HUES6 (cell line): ENCODE data around the gene COL15A1.

Experiments used
- H3K27ac ChIP-seq: 2 replicates; pipeline ENCODE4 v1.7.0; 2013; ENCODE audit warnings: low read depth, mild to moderate bottlenecking, low read length, inconsistent platforms
- H3K27me3 ChIP-seq: 2 replicates; pipeline ENCODE4 v1.6.1; 2013; ENCODE audit warnings: low read length; ENCODE audit not compliant: control insufficient read depth, insufficient read depth
- H3K36me3 ChIP-seq: 2 replicates; pipeline ENCODE4 v1.6.1; 2013; ENCODE audit warnings: low read length; ENCODE audit not compliant: control insufficient read depth, insufficient read depth
- H3K4me1 ChIP-seq: 2 replicates; pipeline ENCODE4 v1.6.1; 2013; ENCODE audit warnings: low read length; ENCODE audit not compliant: control insufficient read depth, insufficient read depth
- H3K4me3 ChIP-seq: 2 replicates; pipeline ENCODE4 v1.5.1; 2013; ENCODE audit warnings: low read depth, low read length
- H3K9ac ChIP-seq: one replicate; pipeline ENCODE4 v1.6.1; 2013; ENCODE audit warnings: mild to moderate bottlenecking, low read length
- H3K9me3 ChIP-seq: 2 replicates; pipeline ENCODE4 v1.6.1; 2013; ENCODE audit warnings: low read depth, low read length; ENCODE audit not compliant: control insufficient read depth, insufficient read depth

Gene COL15A1

DNA sequence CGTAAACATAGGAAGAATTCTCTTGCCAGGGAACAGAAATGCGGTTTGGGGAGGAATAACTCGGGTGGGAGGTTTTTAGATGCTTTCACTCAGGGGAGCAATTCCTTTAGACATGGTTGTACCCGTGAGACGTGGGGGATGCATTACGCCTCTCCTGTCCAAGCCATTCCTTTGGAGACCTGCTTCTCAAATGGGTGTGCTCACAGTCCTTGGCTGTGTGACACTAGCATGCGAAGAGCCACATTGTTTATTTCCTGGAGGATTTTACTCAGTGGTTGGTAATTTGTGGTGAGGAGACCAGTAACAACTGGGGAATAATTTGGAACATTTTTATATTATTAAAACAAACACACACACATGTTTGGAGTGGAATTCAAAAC, 18.5 kb downstream of the COL15A1 start:
- Histone ChIP-seq H3K4me3 (no peak overlapping the region), H3K36me3 (no peaks in the 10 kb centered on the region), H3K27me3 (no peaks in the 10 kb centered on the region), H3K9ac (no peak overlapping the region), H3K4me1 (peaks cover 16% of the 10 kb centered on the region), H3K27ac (no peak overlapping the region), H3K9me3 (peaks cover 7% of the 10 kb centered on the region; the same call in 1 of the 2 replicates)

DNA sequence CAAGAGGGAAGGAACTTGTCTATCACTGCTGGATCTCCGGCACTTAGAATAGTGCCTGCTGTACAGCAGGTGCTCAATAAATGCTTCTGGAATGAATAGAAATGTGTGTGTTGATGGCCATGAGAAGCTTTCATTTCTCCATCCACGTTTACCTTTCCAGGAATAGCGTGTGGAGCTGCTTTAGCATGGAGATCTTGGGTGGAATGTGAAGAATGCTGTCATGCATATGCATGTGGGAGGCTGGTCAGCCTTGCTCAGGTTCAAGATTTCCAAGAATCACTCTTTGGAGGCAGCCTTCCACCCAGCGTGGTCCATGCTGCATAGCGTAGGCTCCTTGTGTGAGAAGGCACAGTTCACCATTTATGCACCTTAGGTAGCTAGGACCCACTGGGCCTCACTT, 19.2 kb downstream of the COL15A1 start:
- peaks cover 2% of the 10 kb centered on the region; the same call in 1 of the 2 replicates for H3K9me3 ChIP-seq
- no peak overlapping the region for H3K27ac ChIP-seq
- H3K9ac ChIP-seq = no peak overlapping the region

DNA sequence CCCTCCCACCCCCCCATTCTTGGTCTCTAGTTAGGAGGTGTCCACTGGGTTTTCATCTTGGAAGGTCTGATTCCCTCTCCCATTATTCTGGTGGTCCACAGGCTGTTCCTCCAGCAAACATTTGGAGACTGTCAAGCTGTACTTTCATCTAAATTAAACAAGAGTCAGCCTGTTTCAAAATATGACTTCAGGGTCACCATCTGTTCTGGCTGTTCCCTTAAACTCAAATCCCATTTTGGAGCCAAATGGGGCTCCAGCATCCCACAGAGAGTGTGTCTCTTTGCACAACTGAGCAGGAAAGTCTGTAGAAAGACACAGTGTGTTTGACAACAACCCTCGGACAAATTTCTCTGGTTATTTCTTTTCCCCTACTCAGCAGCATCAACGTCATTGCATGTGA, 20.5 kb downstream of the COL15A1 start:
- no peaks in the 10 kb centered on the region for H3K27me3 ChIP-seq
- peaks cover 20% of the 10 kb centered on the region for H3K4me1 ChIP-seq
- H3K9me3 ChIP-seq = no peaks in the 10 kb centered on the region
- no peaks in the 10 kb centered on the region for H3K36me3 ChIP-seq
- no peak overlapping the region for H3K4me3 ChIP-seq
- H3K27ac ChIP-seq = no peak overlapping the region
- H3K9ac ChIP-seq = no peak overlapping the region

More for the DNA sequence above, 19.2 kb downstream of the COL15A1 start:
- Histone ChIP-seq H3K4me1 (peaks cover 16% of the 10 kb centered on the region), H3K4me3 (no peak overlapping the region), H3K36me3 (no peaks in the 10 kb centered on the region), H3K27me3 (no peaks in the 10 kb centered on the region)

DNA sequence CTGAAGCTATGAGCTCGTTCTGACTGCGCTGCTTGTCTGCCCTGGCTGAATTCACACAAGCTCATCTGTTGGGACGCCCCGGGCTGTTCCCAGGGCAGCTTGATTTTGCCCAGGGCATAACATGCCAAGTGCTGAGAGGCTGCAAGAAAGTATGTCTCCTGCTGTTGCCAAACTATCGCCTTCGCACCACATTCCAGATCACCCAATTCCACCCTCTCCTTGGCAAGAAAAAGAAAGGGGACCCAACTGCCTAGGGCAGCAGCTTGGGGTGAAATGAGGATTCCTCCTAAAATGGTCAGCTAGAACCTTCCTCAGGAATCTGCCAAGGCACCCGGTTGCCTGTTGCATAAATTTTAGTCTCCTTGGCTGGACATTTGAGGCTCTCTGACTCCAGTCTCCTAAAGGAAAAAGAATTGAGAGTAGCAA, 21.2 kb downstream of the COL15A1 start:
- Histone ChIP-seq H3K4me1 (peaks cover 20% of the 10 kb centered on the region), H3K9me3 (no peaks in the 10 kb centered on the region), H3K36me3 (no peaks in the 10 kb centered on the region), H3K27me3 (no peaks in the 10 kb centered on the region), H3K9ac (no peak overlapping the region), H3K4me3 (no peak overlapping the region), H3K27ac (no peak overlapping the region)

DNA sequence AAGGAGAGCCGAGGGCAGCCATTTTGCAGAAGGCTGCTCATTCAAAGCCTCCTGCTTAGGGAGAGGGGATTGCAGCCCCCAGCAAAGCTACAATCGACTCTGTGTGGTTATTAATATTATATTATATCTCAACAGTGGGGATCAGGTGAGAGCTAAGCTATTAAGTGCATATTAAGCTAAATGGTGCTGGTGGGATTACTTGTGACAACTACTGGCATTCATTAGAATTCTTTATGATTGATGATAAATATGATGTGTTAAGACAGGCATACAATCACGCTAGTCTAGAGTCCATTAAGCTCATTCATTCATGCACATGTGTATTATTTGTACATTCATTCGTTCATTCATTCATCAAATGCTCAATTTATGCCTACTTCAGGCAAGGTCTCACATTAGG, 23.0 kb downstream of the COL15A1 start:
- no peak overlapping the region for H3K27ac ChIP-seq

DNA sequence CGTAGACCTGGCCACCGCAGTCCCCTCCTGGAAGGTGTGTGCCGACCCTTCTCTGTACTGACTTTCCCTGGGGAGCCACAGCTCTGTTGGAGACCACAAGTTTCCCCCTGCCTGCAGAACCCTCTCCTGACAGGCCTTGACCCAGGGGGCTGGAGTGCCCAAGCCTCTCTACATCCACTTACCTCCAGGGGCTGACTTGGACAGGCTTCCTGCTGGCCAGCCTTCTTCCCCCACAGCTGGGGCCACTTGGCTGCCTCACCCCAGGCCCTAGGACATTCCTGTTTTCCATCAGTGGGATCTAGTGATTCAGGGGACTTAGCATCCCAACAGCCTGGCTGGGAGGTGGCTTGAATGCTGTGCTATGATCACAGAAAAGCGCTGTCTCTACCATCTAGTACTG, 23.6 kb downstream of the COL15A1 start:
- H3K27me3 ChIP-seq = no peaks in the 10 kb centered on the region
- no peak overlapping the region for H3K9ac ChIP-seq
- no peaks in the 10 kb centered on the region for H3K36me3 ChIP-seq
- H3K27ac ChIP-seq = no peak overlapping the region
- H3K9me3 ChIP-seq = no peaks in the 10 kb centered on the region
- H3K4me1 ChIP-seq = peaks cover 30% of the 10 kb centered on the region
- no peak overlapping the region for H3K4me3 ChIP-seq

More for the DNA sequence above, 23.0 kb downstream of the COL15A1 start:
- H3K27me3 ChIP-seq = no peaks in the 10 kb centered on the region
- peaks cover 32% of the 10 kb centered on the region for H3K4me1 ChIP-seq
- no peaks in the 10 kb centered on the region for H3K36me3 ChIP-seq
- no peak overlapping the region for H3K9ac ChIP-seq
- H3K4me3 ChIP-seq = no peak overlapping the region
- no peaks in the 10 kb centered on the region for H3K9me3 ChIP-seq

DNA sequence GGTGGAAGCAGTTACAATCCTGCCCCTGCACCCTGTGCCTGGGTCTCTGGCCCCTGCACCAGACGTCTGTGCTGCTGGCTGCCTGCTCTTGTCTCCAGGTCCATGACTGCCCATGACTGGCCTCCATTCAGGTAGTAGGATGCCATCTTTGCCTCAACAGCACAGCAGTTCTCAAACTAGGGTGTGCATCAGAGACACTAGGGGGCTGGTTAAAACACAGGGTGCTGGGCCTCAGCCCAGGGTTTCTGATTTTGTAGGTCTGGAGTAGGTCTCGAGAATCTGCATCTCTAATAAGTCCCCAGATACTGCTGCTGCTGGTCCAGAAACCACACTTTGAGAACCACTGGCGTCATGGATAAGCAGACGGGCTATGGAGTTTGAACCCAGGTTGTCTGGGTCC, 24.0 kb downstream of the COL15A1 start:
- Histone ChIP-seq H3K4me1 (peaks cover 26% of the 10 kb centered on the region), H3K4me3 (no peak overlapping the region), H3K27me3 (0 out of 2 replicates have a peak, but pooled peaks cover 2% of the 10 kb centered on the region), H3K9me3 (no peaks in the 10 kb centered on the region), H3K36me3 (no peaks in the 10 kb centered on the region), H3K9ac (no peak overlapping the region), H3K27ac (no peak overlapping the region)

DNA sequence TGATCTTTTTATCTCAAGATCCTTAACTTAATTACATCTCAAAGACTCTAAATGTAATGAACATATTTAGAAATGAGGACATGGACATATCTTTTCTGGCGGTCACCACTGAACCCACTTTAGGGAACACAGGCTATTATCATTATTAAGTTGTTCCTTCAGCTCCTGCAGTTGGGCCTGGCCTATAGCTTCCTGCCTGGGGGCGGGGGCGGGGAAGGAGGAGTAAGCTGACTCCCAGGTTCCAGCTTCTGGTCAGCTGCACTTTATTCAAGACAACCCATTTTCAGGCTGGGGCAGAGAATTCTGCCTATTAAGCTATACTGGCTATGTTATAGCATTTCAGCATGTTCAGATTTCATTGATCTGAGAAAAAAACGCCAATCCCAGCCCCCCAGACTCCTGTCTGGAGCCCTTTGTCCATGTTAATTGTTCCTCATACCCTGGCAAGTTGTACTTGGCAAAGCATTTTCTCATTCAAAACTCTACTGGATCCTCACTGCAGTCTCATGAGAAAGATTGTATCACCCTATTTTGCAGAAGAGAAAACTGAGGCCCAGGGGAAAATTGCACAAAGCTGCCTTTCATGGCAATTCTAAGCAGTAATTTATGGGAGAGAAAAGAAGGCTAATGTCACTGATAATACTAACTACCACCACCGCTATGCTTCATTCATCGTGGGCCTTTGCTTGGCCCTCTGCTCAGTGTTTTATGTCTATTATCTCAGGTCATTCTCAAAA, 25.1 kb downstream of the COL15A1 start:
- no peak overlapping the region for H3K9ac ChIP-seq
- no peak overlapping the region for H3K4me3 ChIP-seq
- no peaks in the 10 kb centered on the region for H3K9me3 ChIP-seq
- H3K36me3 ChIP-seq = no peaks in the 10 kb centered on the region
- H3K4me1 ChIP-seq = peaks cover 21% of the 10 kb centered on the region
- H3K27ac ChIP-seq = no peak overlapping the region
- peaks cover 10% of the 10 kb centered on the region for H3K27me3 ChIP-seq

DNA sequence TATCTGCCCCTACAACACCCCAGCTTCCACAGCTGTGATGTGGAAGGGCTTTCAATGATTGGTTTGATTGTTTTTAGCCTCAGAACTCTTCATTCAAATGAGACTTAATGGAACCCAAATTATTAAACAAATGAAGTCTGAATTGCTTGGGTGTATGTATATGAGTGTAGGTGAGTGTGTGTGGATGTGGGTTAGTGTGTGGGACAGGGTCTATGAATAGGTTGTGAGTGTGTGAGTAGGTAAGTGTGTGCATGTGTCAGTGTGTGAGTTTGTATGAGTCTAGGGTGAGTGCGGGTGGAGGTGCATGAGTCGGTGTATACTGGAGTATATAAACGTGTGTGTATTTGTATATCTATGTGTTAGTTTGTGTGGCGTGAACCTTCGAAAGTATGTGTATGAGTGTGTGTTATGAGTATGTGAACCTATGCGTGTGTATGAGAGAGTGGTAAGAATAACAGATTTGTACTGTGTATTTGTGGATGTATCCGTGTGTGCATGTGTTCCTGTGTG, 26.9 kb downstream of the COL15A1 start:
- Histone ChIP-seq H3K4me1 (peaks cover 23% of the 10 kb centered on the region), H3K9ac (no peak overlapping the region), H3K9me3 (no peaks in the 10 kb centered on the region), H3K36me3 (no peaks in the 10 kb centered on the region), H3K27me3 (peaks cover 26% of the 10 kb centered on the region), H3K4me3 (no peak overlapping the region), H3K27ac (no peak overlapping the region)

DNA sequence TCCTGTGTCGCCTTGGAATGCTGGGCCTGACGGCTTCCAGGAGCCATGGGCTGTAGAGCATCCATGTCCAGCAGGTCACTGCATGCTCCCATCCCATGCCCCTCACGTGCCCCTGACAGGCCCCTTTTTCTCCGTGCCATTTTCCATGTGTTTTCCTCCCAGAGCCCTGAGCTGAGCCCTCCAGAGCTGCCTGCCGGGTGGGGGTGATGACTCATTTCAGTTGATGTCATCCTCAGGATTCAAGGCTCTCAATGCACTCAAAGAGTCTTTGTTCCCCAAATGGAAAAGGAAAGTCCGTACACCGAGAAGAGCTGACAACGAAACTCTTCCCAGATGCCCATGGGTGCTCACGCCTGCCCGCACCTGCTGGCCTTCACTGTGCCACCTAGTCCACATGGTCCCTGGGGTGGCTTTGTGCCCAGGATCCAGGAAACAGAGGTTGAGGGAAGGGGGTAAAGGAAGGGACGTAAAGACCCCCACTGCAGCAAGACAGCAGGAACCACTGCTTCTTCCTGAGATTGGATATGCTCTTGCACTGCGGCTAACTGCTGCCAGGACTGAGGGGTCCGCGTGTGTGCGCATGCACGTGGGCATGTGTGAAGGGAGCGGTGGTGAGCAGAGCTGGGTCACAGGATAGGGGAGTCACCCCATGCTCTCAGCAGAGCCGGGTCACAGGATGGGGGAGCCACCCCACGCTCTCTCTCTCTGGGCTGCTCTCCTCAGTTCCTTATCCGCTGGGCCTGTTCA, 27.6 kb downstream of the COL15A1 start:
- no peaks in the 10 kb centered on the region for H3K36me3 ChIP-seq
- H3K4me1 ChIP-seq = peaks cover 23% of the 10 kb centered on the region
- no peak overlapping the region for H3K27ac ChIP-seq
- H3K9ac ChIP-seq = no peak overlapping the region
- no peaks in the 10 kb centered on the region for H3K9me3 ChIP-seq
- H3K27me3 ChIP-seq = peaks cover 34% of the 10 kb centered on the region
- H3K4me3 ChIP-seq = no peak overlapping the region

DNA sequence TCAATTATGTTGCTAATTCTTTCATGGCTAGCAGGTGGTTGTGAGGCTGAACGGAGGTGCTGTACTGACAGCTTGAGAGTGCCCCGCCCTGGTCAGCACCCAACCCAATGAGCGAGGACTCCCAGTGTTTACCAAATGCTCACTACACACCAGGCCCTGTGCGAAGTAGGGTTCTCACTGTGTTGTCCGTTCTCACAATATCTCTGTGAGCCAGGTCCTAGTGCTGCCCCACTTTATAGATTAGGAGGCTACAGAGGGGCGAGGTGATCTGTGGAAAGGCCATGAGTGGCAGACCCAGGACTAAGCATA, 28.2 kb downstream of the COL15A1 start:
- no peak overlapping the region for H3K9ac ChIP-seq
- no peak overlapping the region for H3K4me3 ChIP-seq
- H3K27ac ChIP-seq = no peak overlapping the region
- peaks cover 39% of the 10 kb centered on the region for H3K27me3 ChIP-seq
- H3K4me1 ChIP-seq = peaks cover 23% of the 10 kb centered on the region
- no peaks in the 10 kb centered on the region for H3K36me3 ChIP-seq
- H3K9me3 ChIP-seq = no peaks in the 10 kb centered on the region
